HEK293T (cell line): ENCODE results near the gene MSMO1.

ENCODE experiments used
- ARNT ChIP-seq: fragments of 450-650 bp; IDR thresholded peaks from 2 replicates; pipeline ENCODE4 v1.6.1; 2017; ENCODE audit warnings: mild to moderate bottlenecking
- BHLHE40 ChIP-seq: fragments of 450-650 bp; IDR thresholded peaks from 2 replicates; pipeline ENCODE4 v1.6.1; 2016; ENCODE audit warnings: mild to moderate bottlenecking, moderate library complexity, borderline replicate concordance
- CTBP1 ChIP-seq: fragments of 450-650 bp; IDR thresholded peaks from 2 replicates; pipeline ENCODE4 v1.6.1; 2016; ENCODE audit warnings: borderline replicate concordance
- ELF4 ChIP-seq: fragments of 450-650 bp; IDR thresholded peaks from 2 replicates; pipeline ENCODE4 v1.6.1; 2017; ENCODE audit warnings: antibody characterized with exemption
- FOXA1 ChIP-seq: fragments of 450-650 bp; IDR thresholded peaks from 2 replicates; pipeline ENCODE4 v1.6.1; 2016; ENCODE audit warnings: mild to moderate bottlenecking
- FOXK2 ChIP-seq: fragments of 450-650 bp; IDR thresholded peaks from 2 replicates; pipeline ENCODE4 v1.6.1; 2016; ENCODE audit warnings: mild to moderate bottlenecking
- HDGF ChIP-seq: fragments of 450-650 bp; IDR thresholded peaks from 2 replicates; pipeline ENCODE4 v1.6.1; 2017; ENCODE audit warnings: antibody characterized with exemption, borderline replicate concordance
- L3MBTL2 ChIP-seq: fragments of 450-650 bp; conservative IDR thresholded peaks from 2 replicates; pipeline ENCODE4 v1.6.1; 2016; ENCODE audit warnings: mild to moderate bottlenecking
- LEF1 ChIP-seq: fragments of 450-650 bp; IDR thresholded peaks from 2 replicates; pipeline ENCODE4 v1.6.1; 2017; ENCODE audit warnings: mild to moderate bottlenecking, borderline replicate concordance
- SP1 ChIP-seq: fragments of 450-650 bp; IDR thresholded peaks from 2 replicates; pipeline ENCODE4 v1.6.1; 2017
- SUZ12 ChIP-seq: fragments of 450-650 bp; IDR thresholded peaks from 2 replicates; pipeline ENCODE4 v1.6.1; 2016; ENCODE audit warnings: mild to moderate bottlenecking
- ZNF384 ChIP-seq: fragments of 450-650 bp; IDR thresholded peaks from 2 replicates; pipeline ENCODE4 v1.6.1; 2016

DNA sequence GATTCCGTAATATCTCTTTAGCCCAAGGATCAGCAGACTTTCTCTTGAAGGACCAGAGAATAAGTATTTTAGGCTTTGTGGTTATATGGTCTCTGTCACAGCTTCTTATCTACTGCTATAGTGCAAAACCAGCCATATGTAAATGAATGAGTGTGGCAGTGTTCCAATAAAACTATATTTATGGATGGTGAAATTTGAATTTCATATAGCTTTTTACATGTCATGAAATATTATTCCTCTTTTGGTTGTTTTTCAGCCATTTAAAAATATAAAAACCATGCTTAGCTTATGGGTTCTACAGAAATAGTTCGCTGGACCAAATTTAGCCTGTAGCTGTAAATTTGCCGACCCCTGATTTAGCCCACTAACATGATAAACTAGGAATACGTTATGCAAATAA lies 18.0 kb upstream of the MSMO1 start:
- TF ChIP-seq BHLHE40 = no peak
- no peak for TF ChIP-seq HDGF
- TF ChIP-seq SUZ12 = no peak
- no peak for TF ChIP-seq FOXA1
- TF ChIP-seq FOXK2 = no peak
- TF ChIP-seq ELF4 = no peak
- no peak for TF ChIP-seq ARNT
- TF ChIP-seq ZNF384 = no peak
- no peak for TF ChIP-seq CTBP1
- no peak for TF ChIP-seq SP1
- TF ChIP-seq L3MBTL2 = no peak
- no peak for TF ChIP-seq LEF1
